Keratinocyte (primary cell): ENCODE measurements around the gene ZNF780A. TPM values are rescaled to one million over a fixed set of nuclear protein-coding genes. Genes with fewer than 3 reads are reported as not detected.

Experiments
- DNase-seq: peaks from one replicate; pipeline ENCODE4 v3.0.0-alpha.2; 2011; ENCODE audit warnings: low read depth, missing footprints, low spot score
- FAIRE-seq: peaks from 2 replicates; lab custom pipeline; 2011; peaks lifted over from hg19 to GRCh38; lab: Jason Lieb, UNC
- H2AFZ ChIP-seq: 2 replicates; pipeline ENCODE4 v1.6.0; 2012; ENCODE audit warnings: low read length, control low read depth, inconsistent platforms; ENCODE audit not compliant: control insufficient read depth
- H3K27ac ChIP-seq: 2 replicates; pipeline ENCODE4 v1.5.1; 2011; ENCODE audit warnings: low read length; ENCODE audit not compliant: control insufficient read depth, insufficient read depth
- H3K27me3 ChIP-seq: 3 replicates; pipeline ENCODE4 v1.6.0; 2011; ENCODE audit warnings: low read length; ENCODE audit not compliant: control insufficient read depth, insufficient read depth; ENCODE audit errors: extremely low read depth
- H3K36me3 ChIP-seq, 2 experiments: 2 replicates in 1 of 2; 3 replicates in 1 of 2; pipeline ENCODE4 v1.5.1; 2011; ENCODE audit warnings: low read length in 2 of 2, mild to moderate bottlenecking in 1 of 2; ENCODE audit not compliant: control insufficient read depth in 2 of 2, insufficient read depth in 2 of 2; ENCODE audit errors: extremely low read depth in 1 of 2
- H3K4me1 ChIP-seq: 3 replicates; pipeline ENCODE4 v1.5.1; 2011; ENCODE audit warnings: low read length; ENCODE audit not compliant: control insufficient read depth, insufficient read depth; ENCODE audit errors: extremely low read depth
- H3K4me2 ChIP-seq: 3 replicates; pipeline ENCODE4 v1.6.0; 2011; ENCODE audit warnings: low read depth, low read length; ENCODE audit not compliant: control insufficient read depth, insufficient read depth; ENCODE audit errors: extremely low read depth
- H3K4me3 ChIP-seq, 3 experiments: fragments of 200-600 bp in 1 of 3; sonication (generic) in 1 of 3; 2 replicates in 2 of 3; 3 replicates in 1 of 3; pipeline ENCODE4 v1.5.1; 2011 to 2016; ENCODE audit warnings: low read length in 3 of 3, mild to moderate bottlenecking in 3 of 3, control low read depth in 2 of 3, inconsistent platforms in 1 of 3, low read depth in 1 of 3, mixed read lengths in 1 of 3, mixed run types in 1 of 3, moderate library complexity in 1 of 3; ENCODE audit not compliant: control insufficient read depth in 2 of 3, insufficient read depth in 2 of 3; ENCODE audit errors: extremely low read depth in 1 of 3
- H3K79me2 ChIP-seq: 2 replicates; pipeline ENCODE4 v1.6.0; 2012; ENCODE audit warnings: low read length; ENCODE audit not compliant: control insufficient read depth, insufficient read depth
- H3K9ac ChIP-seq: 3 replicates; pipeline ENCODE4 v1.6.0; 2011; ENCODE audit warnings: low read length; ENCODE audit not compliant: control insufficient read depth, insufficient read depth; ENCODE audit errors: extremely low read depth
- H3K9me1 ChIP-seq: 3 replicates; pipeline ENCODE4 v1.6.0; 2011; ENCODE audit warnings: low read length; ENCODE audit not compliant: control insufficient read depth, insufficient read depth; ENCODE audit errors: extremely low read depth
- H3K9me3 ChIP-seq: 2 replicates; pipeline ENCODE4 v1.5.1; 2012; ENCODE audit warnings: low read depth, low read length; ENCODE audit not compliant: control insufficient read depth
- H4K20me1 ChIP-seq: 3 replicates; pipeline ENCODE4 v1.6.0; 2011; ENCODE audit warnings: low read length; ENCODE audit not compliant: control insufficient read depth, insufficient read depth; ENCODE audit errors: extremely low read depth
- CTCF ChIP-seq, 3 experiments: IDR thresholded peaks in 1 of 3; conservative IDR thresholded peaks in 1 of 3; optimal IDR thresholded peaks in 1 of 3; 2 replicates in 2 of 3; 3 replicates in 1 of 3; pipeline versions ENCODE3 to v1.5.1; 2011; ENCODE audit warnings: low read length in 3 of 3, mild to moderate bottlenecking in 3 of 3, moderate library complexity in 2 of 3, control low read depth in 1 of 3, inconsistent platforms in 1 of 3; ENCODE audit not compliant: insufficient read depth in 2 of 3; ENCODE audit errors: extremely low read depth in 1 of 3
- EZH2 ChIP-seq: IDR thresholded peaks from one replicate; pipeline ENCODE4 v1.6.1; 2012; ENCODE audit warnings: inconsistent platforms, mild to moderate bottlenecking, low read length, moderate library complexity
- dilution Hi-C: fragments of 300-500 bp; cut with MboI; formaldehyde crosslinking; loops from one replicate; pipeline ENCODE4 v1.7.0; 2020; ENCODE audit warnings: low sequenced_read_pairs; ENCODE audit not compliant: extremely low pct_ligation_motif_present
- polyA plus RNA-seq, 5 experiments: library from polyadenylated mRNA; depleted of rRNA in 3 of 5; stranded (reverse) in 3 of 5; stranded (forward) in 1 of 5; unstranded in 1 of 5; fragments of >200 nt; gene quantifications; 1 replicate in 1 of 5; 2 replicates in 3 of 5; 3 replicates in 1 of 5; pipeline versions ENCODE4 v1.2.1 to v1.2.3, GENCODE V29; 2011 to 2012; ENCODE audit warnings: missing spikeins in 2 of 5, low read depth in 1 of 5, low replicate concordance in 1 of 5

The ZNF780A gene
- polyA plus RNA-seq, 1 donor (not counting 4 experiments of a cell fraction or from before 2014, with no cell fraction given): 19.0 TPM

- H3K27me3 ChIP-seq: no peaks in the 10 kb centered on the region
- no peak overlapping the region for H2AFZ ChIP-seq
- no peaks in the 10 kb centered on the region for H3K4me1 ChIP-seq
- TF ChIP-seq EZH2: no peak
- no peak for TF ChIP-seq CTCF (optimal IDR thresholded peaks at IDR 0.05 in 1 of 3, IDR thresholded peaks at IDR 0.05 in 1 of 3, conservative IDR thresholded peaks at IDR 0.05 in 1 of 3; ENCODE audit: extremely low read depth in 1 of 3, insufficient read depth in 2 of 3, low read length in 3 of 3)
- H3K9ac ChIP-seq: no peak overlapping the region
- no peaks in the 10 kb centered on the region for H3K9me3 ChIP-seq
- dilution Hi-C loops: no loop called here
- no peak for DNase-seq
- no peaks in the 10 kb centered on the region for H3K79me2 ChIP-seq
- H4K20me1 ChIP-seq: no peaks in the 10 kb centered on the region
- H3K36me3 ChIP-seq: no peaks in the 10 kb centered on the region
- no peaks in the 10 kb centered on the region for H3K9me1 ChIP-seq
- FAIRE-seq: no peak
- no peak overlapping the region for H3K4me3 ChIP-seq
- H3K27ac ChIP-seq: no peak overlapping the region
- no peak overlapping the region for H3K4me2 ChIP-seq
Measured at GRCh38 chr19:40103600-40103999, 12.9 kb upstream of the ZNF780A start.

DNA sequence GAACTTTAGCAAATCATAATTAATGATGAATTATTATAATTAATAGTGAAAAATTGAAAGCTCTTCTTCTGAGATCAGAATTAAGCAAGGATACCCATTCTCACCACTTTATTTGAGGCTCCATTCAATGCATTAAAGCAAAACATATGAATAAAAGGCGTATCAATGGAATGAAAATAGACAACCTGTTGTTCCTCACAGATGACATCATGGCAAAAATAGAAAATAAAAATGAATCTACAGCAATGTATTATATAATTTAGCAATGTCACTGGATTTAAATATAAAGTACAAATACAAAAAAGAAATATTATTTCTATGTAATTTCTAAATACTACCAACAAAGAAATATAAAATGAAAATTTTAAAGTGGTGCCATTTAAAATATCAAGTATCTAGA lies 11.1 kb upstream of the ZNF780A start:
- no peaks in the 10 kb centered on the region for H3K4me1 ChIP-seq
- no peak overlapping the region for H3K27ac ChIP-seq
- FAIRE-seq (no peak), DNase-seq (no peak)
- H2AFZ ChIP-seq: no peak overlapping the region
- no peaks in the 10 kb centered on the region for H3K27me3 ChIP-seq
- TF ChIP-seq EZH2: no peak
- TF ChIP-seq CTCF (optimal IDR thresholded peaks at IDR 0.05 in 1 of 3, IDR thresholded peaks at IDR 0.05 in 1 of 3, conservative IDR thresholded peaks at IDR 0.05 in 1 of 3; ENCODE audit: extremely low read depth in 1 of 3, insufficient read depth in 2 of 3, low read length in 3 of 3): no peak
- H3K9me1 ChIP-seq: no peaks in the 10 kb centered on the region
- H3K4me2 ChIP-seq: no peak overlapping the region
- no peak overlapping the region for H3K4me3 ChIP-seq
- dilution Hi-C loops: no loop called here
- H3K79me2 ChIP-seq: no peaks in the 10 kb centered on the region
- H4K20me1 ChIP-seq: no peaks in the 10 kb centered on the region
- no peaks in the 10 kb centered on the region for H3K9me3 ChIP-seq
- H3K36me3 ChIP-seq: no peaks in the 10 kb centered on the region
- no peak overlapping the region for H3K9ac ChIP-seq
